ENCODE results near the gene CRYBG3. TPM values are rescaled to one million over a fixed set of nuclear protein-coding genes. Genes with fewer than 3 reads are reported as not detected.

CRYBG3 gene
- total and polyA plus RNA-seq, 2 of the 13 experiments (the other 11 are each of a cell fraction or from before 2014, with no cell fraction given), result 3.8 to 15.9 TPM

DNA sequence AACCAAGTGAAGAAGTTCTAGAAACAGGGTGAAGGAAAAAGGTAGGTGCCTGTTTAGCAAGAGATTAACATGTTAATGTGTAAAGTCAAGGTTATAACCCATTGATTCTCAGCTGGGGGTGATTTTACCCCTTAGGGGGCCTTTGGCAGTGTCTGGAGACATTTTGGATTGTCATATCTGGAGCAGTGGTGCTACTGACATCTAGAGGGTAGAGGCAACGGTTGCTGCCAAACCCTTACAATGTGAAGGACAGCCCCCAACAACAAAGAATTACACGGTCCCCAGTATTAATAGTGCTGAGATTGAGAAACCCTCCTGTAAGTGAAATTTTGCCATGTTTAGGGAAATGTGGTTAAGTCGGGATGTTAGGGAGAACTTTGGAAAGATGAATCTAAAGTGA lies 74.7 kb downstream of the CRYBG3 start:
- in situ Hi-C loops (cut with HindIII; ENCODE audit: extremely low pct_ligation_motif_present, low pct_unique_long_range_greater_than_20kb) (no loop called here), intact Hi-C loops (cut with micrococcal nuclease; ENCODE audit: unreplicated experiment) (no loop called here)
- FAIRE-seq (no peak), DNase-seq (ENCODE audit: low spot score) (no peak), ATAC-seq (no peak)
- 92% methylated on average over 3 of the region's 3 CpGs for WGBS (ENCODE audit: low lambda C conversion rate)
- no peaks in the 10 kb centered on the region for H4K20me1 ChIP-seq (ENCODE audit: insufficient read depth, low read length)
- peaks cover 0 to 9% of the 10 kb centered on the region in 2 experiments; a peak in 4 of 5 replicates for H3K36me3 ChIP-seq (replicated peaks in 1 of 2; ENCODE audit: control insufficient read depth in 1 of 2, insufficient read depth in 2 of 2, low read length in 2 of 2)
- H3K9me3 ChIP-seq (ENCODE audit: low read length), result no peaks in the 10 kb centered on the region
- ChIA-PET POLR2A (no interaction called here), CTCF (ENCODE audit: low intra/inter-chr PET ratio, low total read pairs) (no interaction called here)
- H3K27ac ChIP-seq (ENCODE audit: extremely low read length, insufficient read depth, low read length), result no peak overlapping the region
- H2AFZ ChIP-seq (ENCODE audit: low read length), result no peak overlapping the region
- no peaks in the 10 kb centered on the region for H3K27me3 ChIP-seq (ENCODE audit: control insufficient read depth in 1 of 2, insufficient read depth in 2 of 2, low read length in 2 of 2)
- peaks cover 5% of the 10 kb centered on the region for H3K4me1 ChIP-seq (ENCODE audit: insufficient read depth, low read length)
- H3K4me2 ChIP-seq (ENCODE audit: low read depth, low read length), result no peak overlapping the region
- H3K79me2 ChIP-seq (ENCODE audit: insufficient read depth, low read length), result no peaks in the 10 kb centered on the region
- no peak overlapping the region for H3K9ac ChIP-seq (ENCODE audit: insufficient read depth, low read depth, low read length)
- H3K4me3 ChIP-seq (replicated peaks in 1 of 3; ENCODE audit: insufficient read depth in 1 of 3, low read depth in 2 of 3, low read length in 3 of 3), result no peak overlapping the region
- BruUV-seq (replicated peaks), result no TSS peak
- TF ChIP-seq KLF15 (CRISPR knock-in tag; IDR thresholded peaks at IDR 0.05; ENCODE audit: borderline replicate concordance) (no peak), HNF4A (CRISPR knock-in tag; IDR thresholded peaks at IDR 0.05) (no peak), TCF7 (IDR thresholded peaks at IDR 0.05; ENCODE audit: low read depth) (no peak), FOXM1 (CRISPR knock-in tag; IDR thresholded peaks at IDR 0.05) (no peak), SMC3 (IDR thresholded peaks at IDR 0.05; ENCODE audit: low read length) (no peak), ZNF34 (CRISPR knock-in tag; IDR thresholded peaks at IDR 0.05; ENCODE audit: borderline replicate concordance) (no peak), REPIN1 (CRISPR knock-in tag; IDR thresholded peaks at IDR 0.05; ENCODE audit: borderline replicate concordance, low read depth) (no peak), TP53 (CRISPR knock-in tag; conservative IDR thresholded peaks at IDR 0.05) (no peak), ZFAT (CRISPR knock-in tag; conservative IDR thresholded peaks at IDR 0.05) (no peak), NONO (IDR thresholded peaks at IDR 0.05) (no peak), NONO (CRISPR knock-in tag; conservative IDR thresholded peaks at IDR 0.05) (no peak), AGO1 (IDR thresholded peaks at IDR 0.05; ENCODE audit: low read depth, low read length, poor library complexity, severe bottlenecking) (no peak), MZF1 (CRISPR knock-in tag; IDR thresholded peaks at IDR 0.05; ENCODE audit: borderline replicate concordance) (no peak), ZNF616 (CRISPR knock-in tag; IDR thresholded peaks at IDR 0.05; ENCODE audit: low read depth) (no peak)
- TF ChIP-seq, protein P1, sequence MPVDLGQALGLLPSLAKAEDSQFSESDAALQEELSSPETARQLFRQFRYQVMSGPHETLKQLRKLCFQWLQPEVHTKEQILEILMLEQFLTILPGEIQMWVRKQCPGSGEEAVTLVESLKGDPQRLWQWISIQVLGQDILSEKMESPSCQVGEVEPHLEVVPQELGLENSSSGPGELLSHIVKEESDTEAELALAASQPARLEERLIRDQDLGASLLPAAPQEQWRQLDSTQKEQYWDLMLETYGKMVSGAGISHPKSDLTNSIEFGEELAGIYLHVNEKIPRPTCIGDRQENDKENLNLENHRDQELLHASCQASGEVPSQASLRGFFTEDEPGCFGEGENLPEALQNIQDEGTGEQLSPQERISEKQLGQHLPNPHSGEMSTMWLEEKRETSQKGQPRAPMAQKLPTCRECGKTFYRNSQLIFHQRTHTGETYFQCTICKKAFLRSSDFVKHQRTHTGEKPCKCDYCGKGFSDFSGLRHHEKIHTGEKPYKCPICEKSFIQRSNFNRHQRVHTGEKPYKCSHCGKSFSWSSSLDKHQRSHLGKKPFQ (CRISPR knock-in tag; IDR thresholded peaks at IDR 0.05; ENCODE audit: insufficient replicate concordance), result no peak
- TF ChIP-seq, protein P2, sequence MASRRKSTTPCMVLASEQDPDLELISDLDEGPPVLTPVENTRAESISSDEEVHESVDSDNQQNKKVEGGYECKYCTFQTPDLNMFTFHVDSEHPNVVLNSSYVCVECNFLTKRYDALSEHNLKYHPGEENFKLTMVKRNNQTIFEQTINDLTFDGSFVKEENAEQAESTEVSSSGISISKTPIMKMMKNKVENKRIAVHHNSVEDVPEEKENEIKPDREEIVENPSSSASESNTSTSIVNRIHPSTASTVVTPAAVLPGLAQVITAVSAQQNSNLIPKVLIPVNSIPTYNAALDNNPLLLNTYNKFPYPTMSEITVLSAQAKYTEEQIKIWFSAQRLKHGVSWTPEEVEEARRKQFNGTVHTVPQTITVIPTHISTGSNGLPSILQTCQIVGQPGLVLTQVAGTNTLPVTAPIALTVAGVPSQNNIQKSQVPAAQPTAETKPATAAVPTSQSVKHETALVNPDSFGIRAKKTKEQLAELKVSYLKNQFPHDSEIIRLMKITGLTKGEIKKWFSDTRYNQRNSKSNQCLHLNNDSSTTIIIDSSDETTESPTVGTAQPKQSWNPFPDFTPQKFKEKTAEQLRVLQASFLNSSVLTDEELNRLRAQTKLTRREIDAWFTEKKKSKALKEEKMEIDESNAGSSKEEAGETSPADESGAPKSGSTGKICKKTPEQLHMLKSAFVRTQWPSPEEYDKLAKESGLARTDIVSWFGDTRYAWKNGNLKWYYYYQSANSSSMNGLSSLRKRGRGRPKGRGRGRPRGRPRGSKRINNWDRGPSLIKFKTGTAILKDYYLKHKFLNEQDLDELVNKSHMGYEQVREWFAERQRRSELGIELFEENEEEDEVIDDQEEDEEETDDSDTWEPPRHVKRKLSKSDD (CRISPR knock-in tag; IDR thresholded peaks at IDR 0.05; ENCODE audit: low read depth), result no peak
- TF ChIP-seq, protein P3, sequence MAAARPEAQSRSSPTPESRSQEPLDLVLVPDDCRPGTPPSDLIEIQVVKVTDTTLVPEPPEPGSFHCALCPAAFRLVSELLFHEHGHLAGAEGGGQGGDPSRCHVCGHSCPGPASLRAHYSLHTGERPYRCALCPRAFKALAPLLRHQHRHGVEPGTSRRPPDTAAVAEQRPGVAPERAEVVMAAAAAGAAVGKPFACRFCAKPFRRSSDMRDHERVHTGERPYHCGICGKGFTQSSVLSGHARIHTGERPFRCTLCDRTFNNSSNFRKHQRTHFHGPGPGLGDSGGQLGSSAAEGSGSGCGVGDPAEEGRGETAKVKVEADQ (CRISPR knock-in tag; IDR thresholded peaks at IDR 0.05; ENCODE audit: borderline replicate concordance), result no peak
- TF ChIP-seq, protein P4, sequence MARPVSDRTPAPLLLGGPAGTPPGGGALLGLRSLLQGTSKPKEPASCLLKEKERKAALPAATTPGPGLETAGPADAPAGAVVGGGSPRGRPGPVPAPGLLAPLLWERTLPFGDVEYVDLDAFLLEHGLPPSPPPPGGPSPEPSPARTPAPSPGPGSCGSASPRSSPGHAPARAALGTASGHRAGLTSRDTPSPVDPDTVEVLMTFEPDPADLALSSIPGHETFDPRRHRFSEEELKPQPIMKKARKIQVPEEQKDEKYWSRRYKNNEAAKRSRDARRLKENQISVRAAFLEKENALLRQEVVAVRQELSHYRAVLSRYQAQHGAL (CRISPR knock-in tag; IDR thresholded peaks at IDR 0.05; ENCODE audit: not compliant biosample characterization), result no peak
- TF ChIP-seq, protein P5, sequence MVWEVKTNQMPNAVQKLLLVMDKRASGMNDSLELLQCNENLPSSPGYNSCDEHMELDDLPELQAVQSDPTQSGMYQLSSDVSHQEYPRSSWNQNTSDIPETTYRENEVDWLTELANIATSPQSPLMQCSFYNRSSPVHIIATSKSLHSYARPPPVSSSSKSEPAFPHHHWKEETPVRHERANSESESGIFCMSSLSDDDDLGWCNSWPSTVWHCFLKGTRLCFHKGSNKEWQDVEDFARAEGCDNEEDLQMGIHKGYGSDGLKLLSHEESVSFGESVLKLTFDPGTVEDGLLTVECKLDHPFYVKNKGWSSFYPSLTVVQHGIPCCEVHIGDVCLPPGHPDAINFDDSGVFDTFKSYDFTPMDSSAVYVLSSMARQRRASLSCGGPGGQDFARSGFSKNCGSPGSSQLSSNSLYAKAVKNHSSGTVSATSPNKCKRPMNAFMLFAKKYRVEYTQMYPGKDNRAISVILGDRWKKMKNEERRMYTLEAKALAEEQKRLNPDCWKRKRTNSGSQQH (CRISPR knock-in tag; IDR thresholded peaks at IDR 0.05; ENCODE audit: low read depth), result no peak
